NCI-H1048 (cell line): ENCODE results near the gene SIGLEC9.
"Not testable (repeated sequence)": the region's sequence is repeated elsewhere in the genome, so short reads cannot be mapped to it uniquely, and the experiment has no call there.

Experiments
- DNase-seq: peaks from one replicate; lab custom pipeline; 2025; lab: John Stamatoyannopoulos, UW

Gene SIGLEC9

DNA sequence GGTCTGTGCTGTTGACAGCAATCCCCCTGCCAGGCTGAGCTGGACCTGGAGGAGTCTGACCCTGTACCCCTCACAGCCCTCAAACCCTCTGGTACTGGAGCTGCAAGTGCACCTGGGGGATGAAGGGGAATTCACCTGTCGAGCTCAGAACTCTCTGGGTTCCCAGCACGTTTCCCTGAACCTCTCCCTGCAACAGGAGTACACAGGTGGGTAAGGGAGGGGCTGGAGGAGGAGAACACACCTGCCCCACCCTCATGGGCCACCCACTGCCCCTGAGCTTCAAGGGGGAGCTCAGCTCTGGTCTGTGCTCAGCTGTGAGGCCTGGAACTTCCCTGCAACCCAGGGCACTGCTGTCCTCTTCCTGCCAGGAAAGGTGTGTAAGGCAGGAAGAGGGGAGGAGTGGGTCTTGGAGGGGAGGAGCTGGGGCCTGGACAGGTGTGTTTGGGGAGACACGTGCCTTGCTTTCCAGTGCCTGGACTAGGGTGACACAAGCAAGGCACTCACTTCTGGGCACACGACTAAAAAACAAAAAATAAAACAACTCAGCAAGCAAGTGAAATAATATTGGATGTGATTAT lies 21.3 kb downstream of the SIGLEC9 start:
- DNase-seq = no peak

DNA sequence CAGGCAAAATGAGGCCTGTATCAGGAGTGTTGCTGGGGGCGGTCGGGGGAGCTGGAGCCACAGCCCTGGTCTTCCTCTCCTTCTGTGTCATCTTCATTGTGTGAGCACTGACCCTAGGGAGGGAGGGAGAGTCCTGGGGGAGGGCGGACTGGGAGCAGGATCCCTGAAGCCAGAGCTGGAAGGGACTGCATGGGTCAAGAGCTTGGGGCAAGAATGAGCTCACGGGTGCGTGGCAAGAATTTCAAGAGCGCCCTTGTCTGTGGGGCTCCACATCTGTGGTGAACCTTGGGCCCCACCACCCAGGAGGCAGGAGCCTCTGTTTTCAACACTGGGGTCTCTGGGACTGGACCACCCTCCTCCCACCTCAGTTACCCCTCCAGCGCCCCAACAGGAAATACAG lies 22.0 kb downstream of the SIGLEC9 start:
- no peak for DNase-seq

DNA sequence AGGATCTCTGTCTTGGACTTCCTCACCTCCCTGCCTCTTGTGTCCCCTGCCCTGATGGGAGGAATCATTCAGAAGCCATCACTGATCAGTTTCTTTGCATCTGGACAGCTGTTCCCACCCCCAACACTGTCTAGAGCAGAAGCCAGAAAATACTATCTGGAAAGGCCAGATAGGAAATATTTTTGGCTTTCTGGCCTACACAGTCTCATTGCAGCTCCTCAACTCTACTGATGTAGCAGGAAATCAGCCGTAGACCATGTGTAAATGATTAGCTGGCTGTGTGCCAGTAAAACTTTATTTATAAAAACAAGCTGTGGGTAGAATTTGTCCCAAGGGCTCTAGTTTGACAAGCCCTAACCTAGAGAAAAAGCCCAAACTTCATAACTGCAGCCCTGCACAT lies 23.0 kb downstream of the SIGLEC9 start:
- no peak for DNase-seq

DNA sequence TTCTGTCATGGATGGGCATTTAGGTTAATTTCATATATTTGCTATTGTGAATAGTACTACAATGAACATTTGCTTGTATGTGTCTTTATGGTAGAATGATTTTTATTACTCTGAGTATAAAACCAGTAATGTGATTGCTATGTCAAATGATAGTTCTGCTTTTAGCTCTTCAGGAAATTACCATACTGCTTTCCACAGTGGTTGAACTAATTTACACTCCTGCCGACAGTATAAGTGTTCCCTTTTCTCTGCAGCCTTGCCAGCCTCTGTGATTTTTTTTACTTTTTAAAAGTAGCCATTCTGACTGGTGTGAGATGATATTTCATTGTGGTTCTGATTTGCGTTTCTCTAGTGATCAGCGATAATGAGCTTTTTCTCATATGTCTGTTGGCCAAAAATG lies 23.9 kb downstream of the SIGLEC9 start:
- no peak for DNase-seq

DNA sequence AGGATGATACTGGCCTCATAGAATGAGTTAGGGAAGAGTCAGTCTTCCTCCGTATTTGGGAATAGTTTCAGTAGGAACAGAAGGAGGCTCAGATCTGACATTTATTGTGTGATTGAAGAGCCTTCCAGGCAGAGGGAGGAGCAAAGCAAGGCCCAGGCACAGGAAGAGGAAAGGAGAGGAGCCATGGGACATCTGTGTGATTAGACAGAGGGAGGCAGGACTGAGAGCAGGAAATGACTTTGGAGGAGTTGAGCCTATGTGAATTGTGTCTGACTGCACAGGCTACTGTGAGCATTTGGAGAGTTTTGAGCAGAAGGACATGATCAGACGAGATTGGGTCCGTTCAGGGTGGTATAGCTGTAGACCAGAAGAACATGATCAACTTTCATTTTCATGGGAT lies 25.9 kb downstream of the SIGLEC9 start:
- no peak for DNase-seq

DNA sequence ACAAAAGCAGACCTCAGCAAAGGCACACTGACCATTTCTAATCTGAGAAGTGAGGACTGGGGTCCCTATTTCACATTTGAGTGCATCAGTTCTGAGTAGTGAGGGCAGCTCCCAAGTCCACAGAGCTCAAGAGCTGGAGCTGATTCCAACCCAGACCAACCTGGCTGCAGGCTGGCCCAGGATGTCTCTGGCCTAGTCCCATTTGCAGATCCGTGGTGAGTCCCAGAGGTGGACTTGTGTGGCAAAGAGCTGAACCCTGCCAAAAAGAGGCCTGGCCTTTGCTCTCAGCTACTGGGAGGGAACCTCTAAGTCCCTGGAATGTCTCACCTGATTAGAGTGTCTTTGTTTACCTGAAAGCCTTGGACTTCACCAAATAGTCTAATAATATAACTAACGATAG lies 32.0 kb downstream of the SIGLEC9 start:
- DNase-seq = no peak

DNA sequence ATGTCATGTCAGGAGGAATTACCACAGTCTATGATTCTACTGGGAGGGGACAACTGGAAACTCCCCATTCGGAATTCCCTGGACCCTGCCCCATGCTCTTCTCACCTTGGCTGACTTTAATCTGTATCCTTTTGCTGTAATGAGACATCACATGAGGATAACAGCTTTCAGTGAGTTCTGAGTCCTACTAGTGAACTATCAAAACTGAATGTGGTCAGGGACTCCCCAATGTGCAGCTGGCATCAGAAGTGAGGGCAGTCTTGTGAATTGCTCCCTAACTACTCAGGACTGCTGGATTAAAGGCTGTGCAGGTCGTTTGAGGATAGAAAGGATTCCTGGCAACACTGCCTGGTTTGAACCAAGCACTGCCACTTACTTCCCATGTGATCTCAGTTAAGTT lies 32.6 kb downstream of the SIGLEC9 start:
- no peak for DNase-seq

DNA sequence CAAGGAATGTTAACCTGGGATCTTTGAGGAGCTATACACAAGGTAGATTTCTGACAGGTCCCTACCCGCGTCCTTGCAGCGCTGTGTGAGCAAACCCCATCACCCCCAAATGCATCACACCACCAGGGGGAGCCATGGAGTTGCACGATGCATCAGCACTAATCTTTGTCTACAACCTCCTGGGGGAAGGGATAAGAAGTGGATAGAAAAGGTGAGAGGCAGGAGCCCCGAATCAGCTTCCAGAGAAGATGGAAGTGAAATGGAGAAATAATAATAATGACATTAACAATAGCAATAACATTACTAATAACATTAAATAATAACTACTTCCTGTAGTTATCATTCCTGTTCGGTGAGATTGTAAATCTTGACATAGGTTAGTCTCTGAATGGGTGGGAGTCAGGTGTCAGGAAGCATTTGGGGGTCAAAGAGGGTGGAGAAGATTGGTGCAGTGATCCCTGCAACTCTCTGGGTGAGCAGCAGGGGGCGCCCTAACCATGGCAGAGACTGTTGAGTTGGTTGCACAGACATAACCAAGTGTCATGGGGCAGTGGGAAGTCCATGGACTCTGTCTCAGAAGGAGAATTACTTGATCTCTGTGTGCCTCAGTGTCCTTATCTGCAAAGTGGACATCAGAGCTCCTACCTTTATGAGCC lies 33.9 kb downstream of the SIGLEC9 start:
- DNase-seq = no peak

DNA sequence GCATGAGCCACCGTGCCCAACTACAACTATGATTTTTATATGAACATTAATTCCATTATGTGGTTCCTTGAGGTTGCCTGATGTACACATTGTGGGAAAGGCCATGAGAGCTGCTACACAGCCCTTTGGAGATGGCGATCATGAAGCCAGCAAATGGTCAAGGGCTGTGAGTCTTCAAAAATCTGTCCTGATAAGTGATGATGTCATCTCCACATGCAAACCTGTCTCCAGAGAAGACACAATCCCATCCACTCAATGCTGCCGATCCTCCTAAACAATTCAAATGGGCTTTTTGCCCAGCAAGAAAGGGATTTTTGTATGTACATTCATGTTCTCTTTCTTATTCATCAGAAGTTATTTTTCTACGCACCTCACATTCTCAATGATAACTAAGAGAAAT lies 35.0 kb downstream of the SIGLEC9 start:
- no peak for DNase-seq

DNA sequence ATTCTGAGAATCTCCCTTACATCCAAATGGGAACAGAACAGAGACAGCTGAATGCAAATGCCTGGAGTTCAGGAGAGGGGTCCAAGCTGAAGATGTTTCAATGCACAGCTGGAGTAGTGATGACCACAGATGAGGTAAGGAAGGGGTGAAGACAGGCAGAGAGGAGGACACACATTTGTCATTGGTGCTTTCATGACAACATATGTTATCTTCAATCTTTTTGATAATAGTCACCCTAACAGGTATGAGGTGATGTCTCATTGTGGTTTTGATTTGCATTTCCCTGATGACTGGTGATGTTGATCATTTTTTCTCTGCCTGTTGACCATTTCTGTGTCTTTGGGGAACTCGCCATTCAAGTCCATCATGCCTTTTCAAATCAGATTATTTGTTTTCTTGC lies 36.6 kb downstream of the SIGLEC9 start:
- DNase-seq = no peak

DNA sequence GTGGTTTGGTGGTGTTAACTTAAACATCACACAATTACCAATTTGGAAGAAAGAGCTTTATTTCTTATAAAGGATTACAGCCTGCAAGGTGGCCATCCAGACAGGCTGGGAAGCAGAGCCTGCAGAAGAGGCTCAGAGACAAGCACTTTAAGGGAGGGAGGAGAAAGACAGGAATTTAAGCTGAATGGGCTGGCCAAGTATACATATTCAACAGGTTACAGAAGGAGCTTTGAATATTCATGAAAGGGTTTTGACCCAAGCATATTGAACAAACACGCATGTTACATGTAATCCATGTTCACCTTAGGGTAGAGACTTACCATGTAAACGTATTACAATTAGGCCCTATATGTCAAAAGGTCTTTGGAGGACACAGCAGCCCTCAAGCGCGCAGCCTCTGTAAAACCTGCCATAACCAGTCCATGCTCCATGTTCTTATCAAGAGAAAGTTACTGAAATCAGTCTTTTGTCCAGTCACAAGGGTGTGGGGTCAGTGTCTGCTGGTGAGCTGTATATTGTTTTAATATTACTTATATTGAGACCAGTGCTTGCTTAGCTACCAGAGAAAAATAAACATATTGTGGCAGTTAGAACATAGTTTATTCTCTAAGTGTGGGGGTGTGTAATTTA lies 37.3 kb downstream of the SIGLEC9 start:
- no peak for DNase-seq

DNA sequence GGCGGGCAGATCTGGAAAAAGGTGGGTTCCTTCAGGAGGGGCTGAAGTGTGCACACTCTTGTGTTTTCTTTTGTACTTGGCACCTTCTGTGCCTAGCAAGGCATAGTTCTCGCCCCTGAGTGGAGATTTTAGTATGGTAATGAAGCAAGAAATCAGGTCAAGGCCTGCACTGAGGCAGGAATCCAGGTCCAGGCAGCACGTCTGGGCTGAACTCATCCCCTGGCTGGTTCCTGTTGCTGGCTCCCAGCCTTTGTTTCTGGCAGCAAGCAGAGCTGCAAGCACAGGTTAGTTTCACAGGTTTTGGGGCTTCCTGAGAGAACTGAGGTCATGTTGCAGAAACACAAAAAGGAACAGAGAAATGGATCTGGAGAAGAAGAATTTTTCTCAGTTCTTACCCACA lies 38.6 kb downstream of the SIGLEC9 start:
- DNase-seq = no peak

DNA sequence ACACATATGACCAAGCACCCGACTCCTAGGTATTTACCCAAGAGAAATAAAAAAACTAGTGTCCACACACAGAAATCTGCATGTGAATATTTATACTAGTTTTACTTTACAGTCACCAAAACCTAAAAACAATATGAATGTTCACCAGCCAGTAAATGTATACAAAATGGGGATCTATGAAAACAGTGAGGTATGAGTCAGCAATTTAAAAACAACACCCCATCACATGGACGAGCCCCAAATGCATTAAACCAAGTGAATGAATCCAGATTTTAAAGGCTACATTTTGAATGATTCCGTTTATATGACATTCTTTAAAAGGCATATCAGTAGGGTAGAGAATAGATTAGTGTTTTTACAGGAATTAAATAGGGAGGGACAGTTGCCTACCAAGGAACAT lies 39.5 kb downstream of the SIGLEC9 start:
- DNase-seq = no peak

DNA sequence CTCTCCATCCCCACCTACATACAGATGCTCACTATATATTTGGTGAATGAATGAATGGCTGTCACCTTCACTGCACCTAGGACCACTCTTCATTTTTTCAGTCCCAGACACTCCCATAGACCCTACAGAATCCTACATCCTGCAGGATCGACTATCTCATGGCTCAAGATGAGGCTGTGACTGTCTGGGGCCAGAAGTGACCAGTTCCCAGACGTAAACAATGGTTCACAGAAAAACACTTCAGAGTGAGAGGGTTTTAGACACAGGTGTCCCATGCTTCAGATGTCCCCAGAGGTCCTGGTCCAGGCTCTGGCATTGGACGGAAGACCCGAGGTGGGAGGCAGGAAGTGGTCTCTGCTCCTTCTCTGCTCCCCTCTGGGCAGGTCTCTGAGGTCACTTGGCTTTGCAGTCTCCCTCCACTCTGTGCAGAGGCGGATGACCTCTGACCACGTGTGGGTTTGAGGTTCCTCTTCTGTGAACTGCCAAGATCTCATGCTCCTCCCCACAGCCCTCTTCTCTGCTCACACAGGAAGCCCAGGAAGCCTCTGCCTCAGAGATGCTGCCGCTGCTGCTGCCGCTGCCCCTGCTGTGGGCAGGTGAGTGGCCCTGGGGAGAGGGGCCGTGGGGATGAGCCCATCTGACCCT lies 42.3 kb downstream of the SIGLEC9 start:
- no peak for DNase-seq

DNA sequence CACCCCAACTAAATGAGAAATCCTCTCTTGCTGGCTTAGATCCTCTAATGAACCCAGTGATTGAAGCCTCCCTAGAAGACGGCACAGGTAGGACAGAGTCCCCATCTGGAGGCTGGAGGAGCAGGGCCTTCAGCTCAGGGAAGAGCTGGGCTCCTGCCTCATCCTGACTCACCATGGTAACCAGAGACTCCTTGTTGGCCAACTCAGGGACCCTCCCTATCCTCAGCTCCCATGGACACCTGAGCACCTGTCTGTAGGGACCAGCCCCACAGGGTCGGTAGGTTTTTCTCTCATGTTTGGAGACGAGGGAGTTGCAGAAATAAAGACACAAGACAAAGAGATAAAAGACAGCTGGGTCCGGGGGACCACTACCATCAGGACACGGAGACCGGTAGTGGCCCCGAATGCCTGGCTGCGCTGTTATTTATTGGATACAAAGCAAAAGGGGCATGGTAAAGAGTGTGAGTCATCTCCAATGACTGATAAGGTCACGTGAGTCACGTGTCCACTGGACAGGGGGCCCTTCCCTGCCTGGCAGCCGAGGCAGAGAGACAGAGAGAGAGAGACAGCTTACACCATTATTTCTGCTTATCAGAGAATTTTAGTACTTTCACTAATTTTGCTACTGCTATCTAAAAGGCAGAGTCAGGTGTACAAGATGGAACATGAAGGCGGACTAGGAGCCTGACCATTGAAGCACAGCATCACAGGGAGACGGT lies 44.0 kb downstream of the SIGLEC9 start:
- DNase-seq = no peak

DNA sequence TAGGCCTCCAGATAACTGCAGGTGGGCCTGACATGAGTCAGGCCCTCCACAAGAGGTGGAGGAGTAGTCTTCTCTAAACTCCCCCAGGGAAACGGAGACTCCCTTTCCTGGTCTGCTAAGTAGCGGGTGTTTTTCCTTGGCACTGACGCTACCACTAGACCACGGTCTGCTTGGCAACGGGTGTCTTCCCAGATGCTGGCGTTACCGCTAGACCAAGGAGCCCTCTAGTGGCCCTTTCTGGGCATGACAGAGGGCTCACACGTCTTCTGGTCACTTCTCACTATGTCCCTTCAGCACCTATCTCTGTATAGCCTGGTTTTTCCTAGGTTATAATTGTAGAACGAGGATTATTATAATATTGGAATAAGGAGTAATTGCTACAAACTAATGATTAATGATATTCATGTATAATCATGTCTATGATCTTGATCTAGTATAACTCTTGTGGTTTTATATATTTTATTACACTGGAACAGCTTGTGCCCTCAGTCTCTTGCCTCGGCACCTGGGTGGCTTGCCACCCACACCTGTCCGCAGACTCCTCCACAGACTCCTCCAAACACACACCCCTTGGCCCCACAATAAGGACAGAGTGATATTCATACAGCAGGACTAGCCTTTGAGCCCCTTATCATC lies 44.7 kb downstream of the SIGLEC9 start:
- DNase-seq = not testable (repeated sequence)

DNA sequence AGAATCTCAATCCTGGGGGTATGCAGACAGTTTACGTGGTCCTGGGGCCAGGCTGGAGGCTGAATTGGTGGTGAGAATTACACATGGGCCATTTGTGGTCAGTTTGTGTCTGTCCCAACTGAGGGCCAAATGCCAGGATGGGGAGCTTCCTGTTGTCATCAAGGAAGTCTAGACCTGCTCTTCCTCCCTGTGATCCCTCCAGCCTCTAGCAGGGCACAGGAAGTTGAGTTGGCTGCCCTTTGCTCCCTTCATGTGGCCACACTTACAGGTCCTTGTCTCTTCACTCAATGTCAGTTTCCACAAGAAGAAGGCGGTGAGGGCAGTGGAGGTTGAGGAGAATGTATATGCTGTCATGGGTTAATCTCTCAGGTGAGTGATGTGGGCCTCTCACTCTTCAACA lies 47.5 kb downstream of the SIGLEC9 start:
- no peak for DNase-seq

DNA sequence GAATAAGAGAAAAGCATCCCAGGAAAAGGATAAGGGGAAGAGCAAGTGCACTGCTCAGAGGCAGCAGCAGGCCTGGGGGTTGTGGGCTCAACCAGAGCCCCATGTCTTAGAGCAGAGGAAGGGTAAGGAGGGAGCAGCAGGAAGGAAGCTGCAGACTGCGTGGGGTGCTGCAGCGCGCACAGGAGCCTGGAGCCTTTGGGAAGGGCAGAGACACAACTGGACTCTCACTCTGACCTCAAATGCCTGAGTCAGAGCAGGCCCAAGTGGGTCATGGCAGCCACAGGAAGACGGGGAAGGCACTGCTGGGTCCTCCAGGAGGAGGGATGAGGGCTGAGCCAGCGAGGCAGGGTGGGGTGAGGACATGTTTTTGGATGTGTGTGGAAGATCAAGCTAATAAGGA lies 49.0 kb downstream of the SIGLEC9 start:
- DNase-seq = no peak

DNA sequence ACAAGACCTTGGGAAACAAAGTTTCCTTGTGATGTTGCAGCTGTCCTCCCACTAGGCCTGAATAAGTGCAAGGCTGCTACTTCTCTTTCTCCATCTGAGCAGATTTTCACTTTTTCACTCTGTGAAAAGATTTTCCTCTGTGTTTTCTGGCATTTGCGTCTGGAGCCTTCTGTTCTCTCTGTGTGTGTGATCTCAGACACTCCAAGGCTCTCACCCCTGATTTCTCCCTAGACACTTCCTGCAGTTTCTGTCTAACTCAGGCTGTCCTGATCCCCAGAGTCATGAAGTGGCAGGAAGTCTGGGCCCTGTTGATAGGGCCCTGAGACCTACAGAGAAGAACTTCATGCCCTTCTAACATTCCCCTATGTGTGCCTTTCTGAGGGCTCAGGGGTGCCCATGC lies 54.5 kb downstream of the SIGLEC9 start:
- DNase-seq = no peak
